ENCODE data around the gene FKBP1B. TPM values are rescaled to one million over a fixed set of nuclear protein-coding genes. Genes with fewer than 3 reads are reported as not detected.
"Not testable (repeated sequence)": the region's sequence is repeated elsewhere in the genome, so short reads cannot be mapped to it uniquely, and the experiment has no call there.

Gene FKBP1B
- total RNA-seq, 1 donor from 2014 or later: 6.1 TPM

- DNase-seq: no peak
Measured at GRCh38 chr2:24104110-24104650, 54.6 kb downstream of the FKBP1B start.

GRCh38 chr2:24104906-24105305, 55.4 kb downstream of the FKBP1B start:
- DNase-seq: no peak

GRCh38 chr2:24105816-24106215, 56.3 kb downstream of the FKBP1B start:
- no peak for DNase-seq

GRCh38 chr2:24106786-24107185, 57.2 kb downstream of the FKBP1B start:
- DNase-seq: no peak

- no peak for DNase-seq
Measured at GRCh38 chr2:24107336-24107735, 57.8 kb downstream of the FKBP1B start.

- not testable (repeated sequence) for DNase-seq
Measured at GRCh38 chr2:24109431-24109830, 59.9 kb downstream of the FKBP1B start.

- DNase-seq: no peak
Measured at GRCh38 chr2:24110660-24111303, 61.2 kb downstream of the FKBP1B start.

- DNase-seq: no peak
Measured at GRCh38 chr2:24111407-24111901, 61.9 kb downstream of the FKBP1B start.

Small RNA genes within 50 kb of the gene (small RNA-seq; reads per million reads assigned to genes)
- gene RNU6-370P (ENCODE audit: low replicate concordance): not detected

Other genes starting within 250 kb of the FKBP1B start
- 49.9 TPM for gene ATAD2B, start 122.6 kb upstream of the FKBP1B start, total RNA-seq
- 30.6 TPM for gene UBXN2A, start 109.3 kb upstream of the FKBP1B start, total RNA-seq
- 0.10 TPM for gene MFSD2B, start 39.7 kb upstream of the FKBP1B start, total RNA-seq
- gene WDCP, start 2.4 kb upstream of the FKBP1B start, total RNA-seq: 12.6 TPM
- gene SF3B6, start 26.6 kb downstream of the FKBP1B start, total RNA-seq: 110 TPM
- gene TP53I3, start 35.1 kb downstream of the FKBP1B start, total RNA-seq: 29.1 TPM
- not detected for gene PFN4, start 73.6 kb downstream of the FKBP1B start, total RNA-seq
- 39.4 TPM for gene FAM228B, start 73.7 kb downstream of the FKBP1B start, total RNA-seq
- gene FAM228A, start 125.3 kb downstream of the FKBP1B start, total RNA-seq: 1.3 TPM